HEK293T (cell line): ENCODE measurements around the gene FAH.

Source experiments
- CTCF ChIA-PET: fragments of 350-600 bp; formaldehyde crosslinking; extraction: SDS; loops from one replicate; lab custom pipeline; 2021; ENCODE audit warnings: antibody characterized with exemption, inconsistent platforms; lab: Yijun Ruan, JAX
- POLR2A ChIA-PET: fragments of 350-600 bp; formaldehyde crosslinking; extraction: SDS; loops from one replicate; lab custom pipeline; 2020; ENCODE audit warnings: antibody characterized with exemption, inconsistent platforms; lab: Yijun Ruan, JAX
- DNase-seq: peaks from one replicate; pipeline ENCODE4 v3.0.0; 2012; ENCODE audit warnings: mixed read lengths; ENCODE audit errors: extremely low spot score
- ARNT ChIP-seq: fragments of 450-650 bp; IDR thresholded peaks from 2 replicates; pipeline ENCODE4 v1.6.1; 2017; ENCODE audit warnings: mild to moderate bottlenecking
- BHLHE40 ChIP-seq: fragments of 450-650 bp; IDR thresholded peaks from 2 replicates; pipeline ENCODE4 v1.6.1; 2016; ENCODE audit warnings: mild to moderate bottlenecking, moderate library complexity, borderline replicate concordance
- CTBP1 ChIP-seq: fragments of 450-650 bp; IDR thresholded peaks from 2 replicates; pipeline ENCODE4 v1.6.1; 2016; ENCODE audit warnings: borderline replicate concordance
- ELF4 ChIP-seq: fragments of 450-650 bp; IDR thresholded peaks from 2 replicates; pipeline ENCODE4 v1.6.1; 2017; ENCODE audit warnings: antibody characterized with exemption
- FOXA1 ChIP-seq: fragments of 450-650 bp; IDR thresholded peaks from 2 replicates; pipeline ENCODE4 v1.6.1; 2016; ENCODE audit warnings: mild to moderate bottlenecking
- FOXK2 ChIP-seq: fragments of 450-650 bp; IDR thresholded peaks from 2 replicates; pipeline ENCODE4 v1.6.1; 2016; ENCODE audit warnings: mild to moderate bottlenecking
- FOXM1 ChIP-seq: fragments of 450-650 bp; IDR thresholded peaks from 2 replicates; pipeline ENCODE4 v1.6.1; 2017; ENCODE audit warnings: mild to moderate bottlenecking, borderline replicate concordance
- HDGF ChIP-seq: fragments of 450-650 bp; IDR thresholded peaks from 2 replicates; pipeline ENCODE4 v1.6.1; 2017; ENCODE audit warnings: antibody characterized with exemption, borderline replicate concordance
- L3MBTL2 ChIP-seq: fragments of 450-650 bp; conservative IDR thresholded peaks from 2 replicates; pipeline ENCODE4 v1.6.1; 2016; ENCODE audit warnings: mild to moderate bottlenecking
- LEF1 ChIP-seq: fragments of 450-650 bp; IDR thresholded peaks from 2 replicates; pipeline ENCODE4 v1.6.1; 2017; ENCODE audit warnings: mild to moderate bottlenecking, borderline replicate concordance
- NFRKB ChIP-seq: fragments of 450-650 bp; IDR thresholded peaks from 2 replicates; pipeline ENCODE4 v1.6.1; 2016; ENCODE audit warnings: mild to moderate bottlenecking, moderate library complexity
- PKNOX1 ChIP-seq: fragments of 450-650 bp; IDR thresholded peaks from 2 replicates; pipeline ENCODE4 v1.6.1; 2016
- SP1 ChIP-seq: fragments of 450-650 bp; IDR thresholded peaks from 2 replicates; pipeline ENCODE4 v1.6.1; 2017
- SUZ12 ChIP-seq: fragments of 450-650 bp; IDR thresholded peaks from 2 replicates; pipeline ENCODE4 v1.6.1; 2016; ENCODE audit warnings: mild to moderate bottlenecking
- TARDBP ChIP-seq: fragments of 450-650 bp; IDR thresholded peaks from 2 replicates; pipeline ENCODE4 v1.6.1; 2016
- ZNF384 ChIP-seq: fragments of 450-650 bp; IDR thresholded peaks from 2 replicates; pipeline ENCODE4 v1.6.1; 2016

The FAH gene

GRCh38 chr15:80219955-80220354 is 67.2 kb downstream of the FAH start:
- no peak for DNase-seq
- ChIA-PET POLR2A (no interaction called here), CTCF (interaction anchor here (0.6 kb wide), 1 partner anchor 221 kb away, joined by 4 read pairs; no protein-coding TSS in a partner anchor)
- no peak for TF ChIP-seq SUZ12
- no peak for TF ChIP-seq LEF1
- no peak for TF ChIP-seq PKNOX1
- TF ChIP-seq TARDBP, result no peak
- TF ChIP-seq ELF4, result no peak
- TF ChIP-seq BHLHE40, result no peak
- no peak for TF ChIP-seq ZNF384
- TF ChIP-seq HDGF, result no peak
- TF ChIP-seq L3MBTL2, result no peak
- TF ChIP-seq FOXM1, result no peak
- TF ChIP-seq FOXK2, result no peak
- no peak for TF ChIP-seq NFRKB
- no peak for TF ChIP-seq FOXA1
- no peak for TF ChIP-seq CTBP1
- TF ChIP-seq SP1, result no peak
- no peak for TF ChIP-seq ARNT

GRCh38 chr15:80228959-80229610 is 76.3 kb downstream of the FAH start:
- ChIA-PET CTCF (no interaction called here), POLR2A (no interaction called here)
- TF ChIP-seq PKNOX1, result no peak
- TF ChIP-seq FOXM1, result no peak
- no peak for TF ChIP-seq LEF1
- TF ChIP-seq HDGF, result no peak
- TF ChIP-seq FOXA1, result no peak
- no peak for TF ChIP-seq SP1
- no peak for TF ChIP-seq FOXK2
- TF ChIP-seq L3MBTL2, result no peak
- no peak for TF ChIP-seq ZNF384
- no peak for TF ChIP-seq CTBP1
- no peak for TF ChIP-seq ARNT
- no peak for DNase-seq

- TF ChIP-seq ARNT (no peak), FOXM1 (no peak), NFRKB (no peak), CTBP1 (no peak), BHLHE40 (no peak), PKNOX1 (no peak), FOXK2 (no peak), HDGF (no peak), L3MBTL2 (no peak), ZNF384 (no peak), SP1 (no peak)
- no peak for DNase-seq
- CTCF ChIA-PET, result no interaction called here
- POLR2A ChIA-PET, result no interaction called here
Measured at GRCh38 chr15:80231371-80231770, 78.6 kb downstream of the FAH start.

- TF ChIP-seq ARNT (no peak), ZNF384 (no peak), ELF4 (no peak), FOXM1 (no peak), TARDBP (no peak), LEF1 (no peak), BHLHE40 (no peak), FOXK2 (no peak), CTBP1 (no peak), NFRKB (no peak), L3MBTL2 (no peak), PKNOX1 (no peak), SUZ12 (no peak)
- POLR2A ChIA-PET, result no interaction called here
- DNase-seq, result no peak
- CTCF ChIA-PET, result no interaction called here
Measured at GRCh38 chr15:80233581-80233980, 80.8 kb downstream of the FAH start.

GRCh38 chr15:80234883-80235282 is 82.1 kb downstream of the FAH start:
- ChIA-PET CTCF (interaction anchor here (0.7 to 0.8 kb wide), 2 partner anchors 10 to 23 kb away, joined by 3 to 4 read pairs; no protein-coding TSS in a partner anchor), POLR2A (no interaction called here)
- DNase-seq, result peak; percentile 36
- TF ChIP-seq LEF1 (no peak), FOXK2 (no peak), PKNOX1 (0 out of 2 replicates have a peak, but pooled peaks have one; percentile 25), FOXM1 (no peak)
